Subcutaneous adipose tissue (tissue), 4 donors: ENCODE results near the gene DSCAML1. TPM values are rescaled to one million over a fixed set of nuclear protein-coding genes. Genes with fewer than 3 reads are reported as not detected.

Experiments used
- total RNA-seq, 4 donors: library from RNA; depleted of rRNA; stranded (reverse); fragments of >200 nt; gene quantifications; one replicate each; pipeline ENCODE4 v1.1.0, GENCODE V29; 2016
- TF ChIP-seq, protein P1 (sequence below): fragments of 450-650 bp; IDR thresholded peaks from one replicate; pipeline ENCODE4 v1.5.1; 2016; ENCODE audit warnings: low read depth, mild to moderate bottlenecking, control low read depth, antibody characterized with exemption, moderate library complexity

DSCAML1 gene
- total RNA-seq, 4 donors from 2014 or later: 0.22 to 0.82 (median 0.75) TPM; not detected in 1

- TF ChIP-seq, protein P1, sequence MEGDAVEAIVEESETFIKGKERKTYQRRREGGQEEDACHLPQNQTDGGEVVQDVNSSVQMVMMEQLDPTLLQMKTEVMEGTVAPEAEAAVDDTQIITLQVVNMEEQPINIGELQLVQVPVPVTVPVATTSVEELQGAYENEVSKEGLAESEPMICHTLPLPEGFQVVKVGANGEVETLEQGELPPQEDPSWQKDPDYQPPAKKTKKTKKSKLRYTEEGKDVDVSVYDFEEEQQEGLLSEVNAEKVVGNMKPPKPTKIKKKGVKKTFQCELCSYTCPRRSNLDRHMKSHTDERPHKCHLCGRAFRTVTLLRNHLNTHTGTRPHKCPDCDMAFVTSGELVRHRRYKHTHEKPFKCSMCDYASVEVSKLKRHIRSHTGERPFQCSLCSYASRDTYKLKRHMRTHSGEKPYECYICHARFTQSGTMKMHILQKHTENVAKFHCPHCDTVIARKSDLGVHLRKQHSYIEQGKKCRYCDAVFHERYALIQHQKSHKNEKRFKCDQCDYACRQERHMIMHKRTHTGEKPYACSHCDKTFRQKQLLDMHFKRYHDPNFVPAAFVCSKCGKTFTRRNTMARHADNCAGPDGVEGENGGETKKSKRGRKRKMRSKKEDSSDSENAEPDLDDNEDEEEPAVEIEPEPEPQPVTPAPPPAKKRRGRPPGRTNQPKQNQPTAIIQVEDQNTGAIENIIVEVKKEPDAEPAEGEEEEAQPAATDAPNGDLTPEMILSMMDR: no peak
These were observed 249.7 kb downstream of the DSCAML1 start for GRCh38 chr11:117547195-117547850.

DNA sequence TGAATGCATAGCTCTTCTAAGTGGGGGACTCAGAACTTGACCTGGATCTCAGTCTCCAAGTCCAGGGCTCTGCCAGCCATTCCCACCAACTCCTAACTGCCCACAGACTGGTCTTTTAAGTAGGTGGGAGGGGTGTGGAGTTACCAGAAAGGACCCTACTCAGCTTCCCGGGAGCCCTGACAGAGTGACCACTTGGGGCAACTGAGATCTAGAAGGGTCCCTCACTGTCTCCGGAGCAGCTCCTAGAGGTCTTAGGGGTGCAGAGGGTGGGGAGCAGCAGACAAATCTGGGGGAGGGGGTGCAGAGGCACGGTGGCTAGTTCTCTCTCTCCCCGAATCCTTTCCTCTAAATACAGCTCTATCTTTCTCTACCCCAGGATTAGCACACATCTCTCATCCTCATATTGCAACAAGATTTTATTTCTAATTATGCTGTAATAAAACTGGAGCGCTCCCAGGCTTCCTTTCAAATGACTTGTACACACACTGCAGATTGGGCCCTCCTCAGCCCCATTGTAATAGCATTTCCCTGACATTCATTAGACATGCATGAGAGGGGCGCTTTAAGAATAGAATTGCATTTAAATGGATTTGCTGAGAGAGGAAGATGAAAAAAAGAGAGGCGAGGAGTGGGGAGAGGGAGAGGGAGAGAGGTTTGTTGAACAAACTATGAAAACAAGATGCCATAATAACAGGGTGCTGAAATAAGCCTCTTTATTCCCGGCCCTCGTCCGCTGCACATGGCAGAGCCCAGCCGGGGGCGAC is 250.4 kb downstream of the DSCAML1 start:
- TF ChIP-seq, protein P1: no peak

GRCh38 chr11:117545706-117546105 is 251.3 kb downstream of the DSCAML1 start:
- TF ChIP-seq, protein P1: no peak

DNA sequence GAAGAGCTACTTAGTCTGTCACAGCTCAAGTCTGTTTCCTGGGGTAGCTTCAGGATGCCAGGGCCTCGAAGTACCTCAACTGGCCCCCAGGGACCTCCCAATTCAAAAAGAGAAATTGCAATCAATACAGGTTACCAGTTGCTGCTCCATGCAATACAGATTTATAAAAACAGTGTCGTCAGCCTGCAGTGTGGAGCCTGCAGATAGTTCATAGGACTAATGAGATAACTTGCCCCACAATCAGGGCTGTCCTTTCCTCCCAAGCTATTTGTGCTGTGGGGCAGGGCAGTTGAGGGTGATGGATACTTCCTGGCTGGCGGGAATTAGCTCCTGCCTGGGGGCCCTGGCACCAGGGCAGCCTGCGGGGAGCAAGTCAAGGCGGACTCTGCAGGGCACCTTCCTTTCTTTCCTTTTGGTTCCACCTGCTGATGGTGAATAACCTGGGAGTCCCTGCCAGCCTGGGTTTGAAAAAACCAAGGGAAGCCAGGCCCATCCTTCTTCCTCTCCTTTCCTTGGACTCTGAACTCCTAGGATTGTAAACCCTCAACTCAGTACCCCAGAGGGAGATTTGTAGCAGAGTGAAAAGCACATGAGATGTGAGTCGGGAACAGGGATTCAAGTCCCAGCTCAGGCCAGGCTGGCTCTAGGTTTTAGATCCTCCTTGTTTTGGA is 252.8 kb downstream of the DSCAML1 start:
- TF ChIP-seq, protein P1: no peak

- TF ChIP-seq, protein P1: no peak
These were observed 255.8 kb downstream of the DSCAML1 start for GRCh38 chr11:117541211-117541610.

- TF ChIP-seq, protein P1: no peak
These were observed 258.5 kb downstream of the DSCAML1 start for GRCh38 chr11:117538263-117539135.
